ENCODE measurements around the gene HAL.

HAL gene

DNA sequence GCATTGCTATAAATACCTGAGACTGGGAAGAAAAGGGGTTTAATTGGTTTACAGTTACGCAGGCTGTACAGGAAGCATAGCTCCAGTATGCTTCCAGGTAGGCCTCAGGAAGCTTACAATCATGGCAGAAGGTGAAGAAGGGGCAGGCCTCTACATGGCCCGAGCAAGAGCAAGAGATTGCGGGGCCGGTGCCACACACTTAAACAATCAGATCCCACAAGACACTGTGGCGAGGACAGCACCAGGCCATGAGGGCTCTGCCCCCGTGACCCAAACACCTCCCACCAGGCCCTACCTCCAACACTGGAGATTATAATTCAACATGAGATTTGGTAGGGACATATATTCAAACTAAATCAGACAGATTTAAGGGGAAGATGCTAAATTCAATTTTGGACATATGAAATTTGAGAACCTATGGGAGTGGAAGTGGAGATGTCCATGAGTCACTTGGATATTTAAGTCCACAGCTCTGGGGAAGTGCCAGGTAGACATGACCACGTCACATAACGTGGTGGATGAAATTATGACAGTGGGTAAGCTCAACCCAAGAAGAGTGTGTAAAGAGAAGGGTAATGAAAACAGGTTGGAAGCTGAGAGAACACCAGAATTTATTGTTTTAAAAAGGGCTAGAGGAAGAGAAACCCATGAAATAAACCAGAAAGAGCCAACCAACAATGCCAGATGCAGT lies 40.8 kb upstream of the HAL start:
- 0 out of 20 replicates have a peak overlapping the region, but pooled peaks of 1 of the 10 experiments have one; percentile 98 for H3K4me3 ChIP-seq
- H3K9ac ChIP-seq, result peak overlapping the region in 9 of 11 experiments; percentile 4 to 94 (median 87); a peak in 14 of 22 replicates
- H3K36me3 ChIP-seq, result 0 out of 22 replicates have a peak, but pooled peaks cover 0 to under 1% (median 0%) of the 10 kb centered on the region in 11 experiments
- TF ChIP-seq Cebpa-rat (IDR thresholded peaks at IDR 0.05), result no peak
- H3K27me3 ChIP-seq, result peaks cover 0 to 10% (median 0%) of the 10 kb centered on the region in 11 experiments; a peak in 3 of 22 replicates
- H4K20me1 ChIP-seq, result peaks cover 0 to 6% (median 0%) of the 10 kb centered on the region in 11 experiments; a peak in 6 of 22 replicates
- peak overlapping the region; percentile 53 to 94 (median 74); a peak in 21 of 22 replicates for H3K4me2 ChIP-seq
- peaks cover 0 to 38% (median 8%) of the 10 kb centered on the region in 11 experiments; a peak in 11 of 22 replicates for H3K9me3 ChIP-seq (replicated peaks in 1 of 11)
- peaks cover 18 to 54% (median 37%) of the 10 kb centered on the region in 10 experiments for H3K4me1 ChIP-seq
- peak overlapping the region; percentile 49 to 92 (median 82) for H3K27ac ChIP-seq

DNA sequence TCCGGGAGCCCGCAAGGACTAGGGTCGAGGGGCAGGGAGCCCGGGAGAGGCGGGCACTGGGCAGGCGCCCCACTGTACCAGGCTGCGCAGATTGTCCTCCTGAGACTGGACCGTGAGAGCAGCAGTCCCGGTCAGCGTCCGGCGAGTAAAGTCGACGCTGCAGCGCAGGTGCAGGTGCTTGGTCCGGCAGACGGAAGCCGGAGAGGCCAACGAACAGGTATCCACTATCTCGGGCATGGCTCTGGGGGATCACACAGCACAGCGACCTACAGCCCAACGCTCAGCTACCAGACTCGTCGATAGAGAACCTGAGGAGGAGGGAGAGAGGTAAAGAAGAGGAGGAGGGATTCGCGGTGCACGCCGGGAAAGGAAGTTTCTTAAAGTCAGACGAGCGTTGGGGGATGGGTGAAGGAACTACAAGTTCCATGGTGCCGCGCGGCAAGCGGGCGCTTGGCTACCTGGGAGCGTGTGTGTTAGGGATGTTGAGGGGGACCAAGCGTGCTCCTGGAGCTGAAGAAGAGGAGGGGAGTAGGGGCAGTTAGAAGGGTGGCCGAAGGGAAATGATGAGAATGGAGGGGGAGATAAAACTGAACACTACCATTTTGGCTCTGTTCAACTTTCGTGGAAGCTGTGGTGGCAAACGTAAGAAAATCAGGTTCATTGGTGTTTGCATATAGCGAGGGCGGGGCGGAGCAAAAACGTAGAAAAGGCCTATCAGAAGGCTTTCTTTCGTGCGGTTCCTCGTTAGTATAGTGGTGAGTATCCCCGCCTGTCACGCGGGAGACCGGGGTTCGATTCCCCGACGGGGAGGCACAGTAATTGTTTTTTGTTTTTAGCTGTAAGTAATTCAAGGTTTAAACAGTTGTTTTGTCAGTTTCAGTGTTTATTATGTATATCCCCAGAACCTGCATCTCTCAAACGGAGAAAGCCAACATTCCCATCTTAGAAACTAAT lies 39.4 kb upstream of the HAL start, which contains the start of gene LTA4H:
Gene LTA4H (minus strand): TSS at position 305 of the 954 bp plus-strand sequence. CDS start 68 bp downstream, at position 237.
- Histone ChIP-seq H3K4me3 (peak within 1 kb of the TSS; percentile 77 to 99 (median 94)), H3K4me2 (peak within 1 kb of the TSS; percentile 86 to 99 (median 94)), H4K20me1 (peaks cover 0 to 8% (median 0%) of the 10 kb centered on the region in 11 experiments; a peak in 6 of 22 replicates), H3K27me3 (peaks cover 0 to 10% (median 0%) of the 10 kb centered on the region in 11 experiments; a peak in 3 of 22 replicates), H3K36me3 (0 out of 22 replicates have a peak, but pooled peaks cover 0 to 9% (median 0%) of the 10 kb centered on the region in 11 experiments), H3K4me1 (peaks cover 18 to 66% (median 37%) of the 10 kb centered on the region in 10 experiments), H3K27ac (peak within 1 kb of the TSS; percentile 37 to 92 (median 82); a peak in 21 of 22 replicates), H3K9me3 (replicated peaks in 1 of 11) (peaks cover 0 to 27% (median 7%) of the 10 kb centered on the region in 11 experiments; a peak in 11 of 22 replicates), H3K9ac (peak within 1 kb of the TSS; percentile 82 to 94 (median 90))
- no peak for TF ChIP-seq Cebpa-rat (IDR thresholded peaks at IDR 0.05)

DNA sequence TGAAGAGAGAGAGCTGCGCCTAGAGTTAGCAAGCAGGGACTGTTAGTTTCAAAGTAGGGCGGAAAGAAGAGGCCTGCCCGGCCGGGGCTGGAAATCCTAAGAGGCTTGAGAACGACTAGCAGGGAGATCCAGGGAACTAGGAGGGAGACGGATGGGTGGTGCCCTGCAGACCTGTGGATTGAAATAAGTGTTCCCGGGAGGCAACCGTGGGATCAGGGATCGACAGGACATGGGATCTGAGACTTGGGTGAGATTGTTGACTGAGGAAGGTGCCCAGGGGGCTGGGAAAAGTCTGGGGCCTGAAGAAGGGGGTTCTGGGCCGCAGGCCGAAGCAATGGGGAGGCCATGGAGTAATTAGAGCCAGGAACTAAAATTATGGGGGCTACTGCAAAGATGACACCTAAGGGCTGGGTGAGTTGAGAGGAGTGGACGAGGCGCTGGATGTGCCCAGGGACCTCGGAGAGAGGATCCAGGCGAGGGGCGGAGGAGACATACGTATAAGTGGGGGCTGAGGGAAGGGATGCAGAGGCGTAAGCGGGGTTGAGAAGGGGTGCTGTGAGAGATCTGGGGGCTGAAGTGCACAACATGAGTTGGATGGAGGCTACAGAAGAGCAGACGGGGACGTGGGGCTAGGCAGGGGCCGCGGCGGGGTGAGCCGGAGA lies 38.6 kb upstream of the HAL start:
- Histone ChIP-seq H3K4me2 (peak overlapping the region; percentile 86 to 99 (median 94)), H3K27ac (peak overlapping the region; percentile 37 to 92 (median 82); a peak in 21 of 22 replicates), H3K9ac (peak overlapping the region; percentile 82 to 94 (median 90)), H3K27me3 (peaks cover 0 to 10% (median 0%) of the 10 kb centered on the region in 11 experiments; a peak in 3 of 22 replicates), H3K4me1 (peaks cover 18 to 74% (median 41%) of the 10 kb centered on the region in 10 experiments), H3K9me3 (replicated peaks in 1 of 11) (peaks cover 0 to 19% (median 6%) of the 10 kb centered on the region in 11 experiments; a peak in 10 of 22 replicates), H3K36me3 (0 out of 22 replicates have a peak, but pooled peaks cover 0 to 9% (median 0%) of the 10 kb centered on the region in 11 experiments), H4K20me1 (peaks cover 0 to 8% (median 0%) of the 10 kb centered on the region in 11 experiments; a peak in 6 of 22 replicates), H3K4me3 (peak overlapping the region; percentile 77 to 99 (median 94))
- TF ChIP-seq Cebpa-rat (IDR thresholded peaks at IDR 0.05), result no peak

DNA sequence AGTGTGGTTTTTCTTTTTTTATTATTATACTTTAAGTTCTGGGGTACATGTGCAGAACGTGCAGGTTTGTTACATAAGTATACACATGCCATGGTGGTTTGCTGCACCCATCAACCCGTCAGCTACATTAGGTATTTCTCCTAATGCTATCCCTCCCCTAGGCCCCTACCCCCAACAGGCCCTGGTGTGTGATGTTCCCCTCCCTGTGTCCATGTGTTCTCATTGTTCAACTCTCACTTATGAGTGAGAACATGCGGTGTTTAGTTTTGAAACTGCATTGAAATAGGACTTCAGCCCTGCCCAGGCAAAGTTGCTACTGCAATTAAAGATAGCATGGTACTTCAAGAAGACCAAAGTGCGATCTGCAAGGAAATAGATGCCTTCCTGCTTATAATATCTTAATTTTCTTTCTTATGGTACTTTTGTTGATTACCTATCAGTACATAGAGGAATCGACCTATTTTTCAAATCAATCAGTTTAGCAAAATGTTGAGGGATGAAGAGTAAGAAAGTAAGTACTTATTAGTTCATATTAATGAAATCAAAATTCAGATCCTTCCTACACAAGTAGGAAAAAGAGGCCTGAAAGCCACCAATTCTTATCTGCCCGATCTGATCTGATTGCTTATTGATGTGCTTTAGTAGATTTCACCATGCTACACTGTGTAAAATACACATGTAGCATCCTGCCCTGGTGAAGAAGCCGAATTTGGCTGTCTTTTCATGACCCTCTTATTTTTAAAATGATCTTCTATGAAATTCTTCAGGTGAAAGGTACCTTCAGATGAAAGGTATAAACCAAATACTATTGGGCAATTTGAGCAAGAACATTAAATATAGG lies 37.6 kb upstream of the HAL start:
- H3K36me3 ChIP-seq, result peaks cover 0 to 13% (median 0%) of the 10 kb centered on the region in 11 experiments; a peak in 6 of 22 replicates
- TF ChIP-seq Cebpa-rat (IDR thresholded peaks at IDR 0.05), result no peak
- H3K9me3 ChIP-seq (replicated peaks in 1 of 11), result peaks cover 0 to 19% (median 6%) of the 10 kb centered on the region in 11 experiments; a peak in 10 of 22 replicates
- peaks cover 18 to 79% (median 41%) of the 10 kb centered on the region in 10 experiments for H3K4me1 ChIP-seq
- H3K27me3 ChIP-seq, result peaks cover 0 to 10% (median 0%) of the 10 kb centered on the region in 11 experiments; a peak in 3 of 22 replicates
- peak overlapping the region; percentile 82 to 94 (median 90); a peak in 19 of 22 replicates for H3K9ac ChIP-seq
- peak overlapping the region in 5 of 11 experiments; percentile 79 to 92 (median 88); a peak in 10 of 22 replicates for H3K27ac ChIP-seq
- H4K20me1 ChIP-seq, result peaks cover 0 to 8% (median 0%) of the 10 kb centered on the region in 11 experiments; a peak in 6 of 22 replicates
- peak overlapping the region; percentile 77 to 99 (median 94) for H3K4me3 ChIP-seq
- peak overlapping the region; percentile 86 to 99 (median 94) for H3K4me2 ChIP-seq

DNA sequence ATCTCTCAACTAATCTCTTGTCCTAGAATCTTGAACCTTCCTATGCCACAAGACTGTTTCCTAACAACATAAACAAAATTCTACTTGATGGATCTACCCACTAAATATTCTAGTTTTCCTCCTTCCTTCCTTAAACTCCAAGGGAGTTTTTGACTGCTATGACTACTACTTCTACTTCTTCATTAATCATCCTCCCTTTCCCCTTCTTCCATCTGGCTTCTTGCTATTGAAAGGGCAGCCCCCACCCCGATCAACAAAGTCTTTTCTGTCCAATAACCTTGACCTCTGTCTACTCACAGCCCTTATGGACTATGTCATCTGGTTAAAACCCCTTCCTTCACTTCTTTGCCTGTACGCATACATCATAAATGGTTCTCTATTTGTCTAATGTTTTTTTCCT lies 33.7 kb upstream of the HAL start:
- Histone ChIP-seq H4K20me1 (peaks cover 0 to 13% (median 0%) of the 10 kb centered on the region in 11 experiments; a peak in 6 of 22 replicates), H3K9me3 (replicated peaks in 1 of 11) (no peaks in the 10 kb centered on the region), H3K4me2 (peak overlapping the region in 6 of 11 experiments; percentile 32 to 95 (median 72); a peak in 12 of 22 replicates), H3K4me3 (no peak overlapping the region), H3K27ac (peak overlapping the region in 5 of 11 experiments; percentile 20 to 57 (median 26); a peak in 6 of 22 replicates), H3K9ac (no peak overlapping the region), H3K36me3 (peaks cover 37 to 52% (median 39%) of the 10 kb centered on the region in 11 experiments), H3K27me3 (peaks cover 0 to 10% (median 0%) of the 10 kb centered on the region in 11 experiments; a peak in 3 of 22 replicates), H3K4me1 (peaks cover 12 to 67% (median 19%) of the 10 kb centered on the region in 10 experiments; a peak in 17 of 20 replicates)
- no peak for TF ChIP-seq Cebpa-rat (IDR thresholded peaks at IDR 0.05)

DNA sequence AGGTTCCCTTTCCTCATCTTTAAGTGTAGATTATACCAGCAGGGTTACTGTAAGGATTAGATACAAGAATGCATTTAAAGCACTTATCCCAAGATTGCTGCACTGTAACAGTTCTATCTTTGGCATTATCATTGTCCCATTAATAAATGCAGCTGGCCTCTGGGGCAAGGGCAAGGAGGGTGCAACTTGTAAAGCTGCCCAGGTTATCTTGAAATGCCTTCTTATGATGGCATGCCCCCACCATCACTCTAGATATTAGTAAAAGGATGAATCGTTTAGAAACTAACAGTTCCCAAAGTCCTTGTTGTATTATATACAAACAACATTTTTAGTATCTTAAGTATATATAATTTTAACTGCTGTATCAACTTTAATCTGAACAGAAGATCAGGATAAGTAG lies 32.4 kb upstream of the HAL start:
- no peaks in the 10 kb centered on the region for H3K9me3 ChIP-seq (replicated peaks in 1 of 11)
- H3K27ac ChIP-seq, result peak overlapping the region in 1 of 11 experiments; percentile 12; a peak in 1 of 22 replicates
- peak overlapping the region in 3 of 11 experiments; percentile 7 to 88 (median 48); a peak in 5 of 22 replicates for H3K4me2 ChIP-seq
- no peak overlapping the region for H3K4me3 ChIP-seq
- H3K27me3 ChIP-seq, result peaks cover 0 to 4% (median 0%) of the 10 kb centered on the region in 11 experiments; a peak in 1 of 22 replicates
- TF ChIP-seq Cebpa-rat (IDR thresholded peaks at IDR 0.05), result no peak
- H3K9ac ChIP-seq, result no peak overlapping the region
- H3K36me3 ChIP-seq, result peaks cover 48 to 64% (median 52%) of the 10 kb centered on the region in 11 experiments
- peaks cover 0 to 60% (median 11%) of the 10 kb centered on the region in 10 experiments; a peak in 14 of 20 replicates for H3K4me1 ChIP-seq
- H4K20me1 ChIP-seq, result peaks cover 0 to 13% (median 0%) of the 10 kb centered on the region in 11 experiments; a peak in 6 of 22 replicates

Measured in BLaER1 treated with 17β-estradiol and CSF1 and Interleukin-3, amounts not matched to agents 10 nM and 100 nM (cell line).